Activated naive CD4-positive, alpha-beta T cell treated with anti-CD3 and anti-CD28 coated beads for 36 hours (primary cell): ENCODE measurements around the gene TMEM232. TPM values are rescaled to one million over a fixed set of nuclear protein-coding genes. Genes with fewer than 3 reads are reported as not detected.
"Not testable (repeated sequence)": the region's sequence is repeated elsewhere in the genome, so short reads cannot be mapped to it uniquely, and the experiment has no call there.

Experiments used
- CTCF ChIA-PET: fragments of 350-600 bp; sonication (Branson Sonifier 250); formaldehyde crosslinking; loops from one replicate; lab custom pipeline; 2021; ENCODE audit warnings: antibody characterized with exemption; lab: Charles Lee
- DNase-seq: peaks from one replicate; pipeline ENCODE4 v3.0.0-alpha.2; 2020
- H3K27ac Mint-ChIP-seq: one replicate; pipeline ENCODE4 v1.8.0; 2021; ENCODE audit warnings: mild to moderate bottlenecking, mixed read lengths
- H3K27me3 Mint-ChIP-seq: one replicate; pipeline ENCODE4 v1.8.0; 2021; ENCODE audit warnings: low read depth, mixed read lengths
- H3K36me3 Mint-ChIP-seq: one replicate; pipeline ENCODE4 v1.8.0; 2021; ENCODE audit warnings: low read depth, mixed read lengths
- H3K4me1 Mint-ChIP-seq: one replicate; pipeline ENCODE4 v1.8.0; 2021; ENCODE audit warnings: low read depth, mixed read lengths
- H3K4me3 Mint-ChIP-seq: one replicate; pipeline ENCODE4 v1.8.0; 2021; ENCODE audit warnings: mild to moderate bottlenecking, moderate library complexity, mixed read lengths
- H3K9me3 Mint-ChIP-seq: one replicate; pipeline ENCODE4 v1.8.0; 2021; ENCODE audit warnings: mixed read lengths
- intact Hi-C: fragments of 100-400 bp; cut with micrococcal nuclease; formaldehyde crosslinking; loops from one replicate; pipeline ENCODE4 v1.15.1; 2023
- total RNA-seq, 2 experiments: library from RNA; stranded (reverse); gene quantifications; one replicate each; pipeline ENCODE4 v1.2.3, GENCODE V29; 2021

TMEM232 gene
- total RNA-seq, 2 experiments from 2014 or later = 0.31 to 0.86 TPM

DNA sequence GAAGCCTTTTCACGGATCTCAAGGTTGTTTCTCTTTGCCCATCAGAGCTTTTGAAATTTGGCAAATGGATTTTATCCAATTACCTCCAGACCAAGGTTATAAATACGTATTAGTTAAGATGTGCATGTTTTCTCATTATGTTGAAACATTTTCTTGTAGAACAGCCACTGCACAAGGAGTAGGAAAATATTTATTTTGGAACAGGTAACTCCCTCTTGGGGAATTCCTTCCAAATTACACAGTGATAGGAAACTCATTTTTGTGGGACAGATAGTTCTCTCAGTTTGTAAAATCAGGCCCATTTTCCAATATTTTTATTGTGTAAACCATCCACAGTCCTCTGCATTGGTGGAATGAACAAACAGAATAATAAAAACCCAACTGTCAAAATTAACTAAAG, 23.0 kb downstream of the TMEM232 start:
- Mint-ChIP-seq H3K4me1 (peaks cover 7% of the 10 kb centered on the region), H3K36me3 (no peaks in the 10 kb centered on the region), H3K9me3 (no peaks in the 10 kb centered on the region), H3K27ac (no peak overlapping the region), H3K27me3 (peaks cover 7% of the 10 kb centered on the region), H3K4me3 (no peak overlapping the region)
- DNase-seq = no peak
- intact Hi-C loops = no loop called here
- CTCF ChIA-PET = interaction anchor here (1.3 kb wide), 1 partner anchor 9 kb away, joined by 3 read pairs; no protein-coding TSS in a partner anchor

DNA sequence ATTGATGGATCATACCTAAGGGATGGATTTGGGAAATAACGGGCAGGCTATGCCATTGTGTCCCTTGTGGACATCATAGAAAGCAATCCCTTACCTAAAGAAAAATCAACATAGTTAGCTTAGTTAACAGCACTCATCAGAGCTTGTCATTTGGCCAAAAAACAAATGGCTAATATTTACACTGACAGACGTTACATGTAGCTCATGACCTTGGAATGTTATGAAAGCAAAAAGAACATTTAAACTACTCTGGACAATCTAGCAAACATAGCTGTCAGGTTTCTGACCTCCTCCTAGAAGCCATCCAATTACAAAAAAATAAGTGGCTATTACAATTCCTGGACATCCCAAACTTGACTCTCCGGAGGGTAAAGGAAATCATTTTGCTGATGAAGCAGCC, 23.8 kb downstream of the TMEM232 start:
- Mint-ChIP-seq H3K4me1 (peaks cover 7% of the 10 kb centered on the region), H3K27me3 (peaks cover 9% of the 10 kb centered on the region), H3K36me3 (no peaks in the 10 kb centered on the region), H3K4me3 (no peak overlapping the region), H3K9me3 (no peaks in the 10 kb centered on the region), H3K27ac (no peak overlapping the region)
- intact Hi-C loops = no loop called here
- CTCF ChIA-PET = interaction anchor here (0.6 to 1.3 kb wide), 2 partner anchors 9 to 30 kb away, joined by 3 read pairs; no protein-coding TSS in a partner anchor
- no peak for DNase-seq

DNA sequence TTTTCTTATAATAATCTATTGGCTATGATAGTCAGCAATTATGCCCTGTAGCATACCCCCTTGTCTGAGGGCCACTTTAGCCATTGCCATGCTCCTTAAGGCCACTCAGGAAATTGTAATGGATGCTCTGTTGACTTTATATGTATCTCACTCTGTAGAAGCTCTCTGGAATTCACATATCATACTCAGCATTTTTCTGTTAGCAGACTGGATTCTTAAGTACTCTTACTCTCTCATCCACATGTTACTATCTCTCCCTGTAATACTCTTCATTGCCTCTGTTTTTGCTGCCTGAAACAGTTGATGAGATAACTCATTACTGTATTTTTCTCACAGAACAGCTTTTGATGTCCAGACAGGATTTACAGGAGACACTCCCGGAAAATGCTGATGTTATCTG, 24.2 kb downstream of the TMEM232 start:
- H3K27ac Mint-ChIP-seq = no peak overlapping the region
- peaks cover 9% of the 10 kb centered on the region for H3K27me3 Mint-ChIP-seq

DNA sequence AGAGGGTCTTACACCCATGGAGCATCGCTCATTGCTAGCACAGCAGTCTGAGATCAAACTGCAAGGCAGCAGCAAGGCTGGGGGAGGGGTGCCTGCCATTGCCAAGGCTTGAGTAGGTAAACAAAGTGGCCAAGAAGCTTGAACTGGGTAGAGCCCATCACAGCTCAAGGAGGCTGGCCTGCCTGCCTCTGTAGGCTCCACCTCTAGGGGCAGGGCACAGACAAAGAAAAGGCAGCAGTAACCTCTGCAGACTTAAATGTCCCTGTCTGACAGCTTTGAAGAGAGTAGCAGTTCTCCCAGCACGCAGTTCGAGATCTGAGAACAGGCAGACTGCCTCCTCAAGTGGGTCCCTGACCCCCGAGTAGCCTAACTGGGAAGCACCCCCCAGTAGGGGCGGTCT, 33.8 kb downstream of the TMEM232 start:
- H3K4me1 Mint-ChIP-seq, H3K9me3 Mint-ChIP-seq, intact Hi-C loops, CTCF ChIA-PET, H3K4me3 Mint-ChIP-seq, H3K27me3 Mint-ChIP-seq, DNase-seq, H3K36me3 Mint-ChIP-seq, H3K27ac Mint-ChIP-seq: not testable (repeated sequence)

More for the DNA sequence above, 24.2 kb downstream of the TMEM232 start:
- no peak overlapping the region for H3K4me3 Mint-ChIP-seq
- CTCF ChIA-PET = interaction anchor here (0.6 to 1.3 kb wide), 2 partner anchors 10 to 29 kb away, joined by 3 read pairs; no protein-coding TSS in a partner anchor
- H3K9me3 Mint-ChIP-seq = no peaks in the 10 kb centered on the region
- no peak for DNase-seq
- H3K4me1 Mint-ChIP-seq = peaks cover 7% of the 10 kb centered on the region
- intact Hi-C loops = no loop called here
- H3K36me3 Mint-ChIP-seq = no peaks in the 10 kb centered on the region

DNA sequence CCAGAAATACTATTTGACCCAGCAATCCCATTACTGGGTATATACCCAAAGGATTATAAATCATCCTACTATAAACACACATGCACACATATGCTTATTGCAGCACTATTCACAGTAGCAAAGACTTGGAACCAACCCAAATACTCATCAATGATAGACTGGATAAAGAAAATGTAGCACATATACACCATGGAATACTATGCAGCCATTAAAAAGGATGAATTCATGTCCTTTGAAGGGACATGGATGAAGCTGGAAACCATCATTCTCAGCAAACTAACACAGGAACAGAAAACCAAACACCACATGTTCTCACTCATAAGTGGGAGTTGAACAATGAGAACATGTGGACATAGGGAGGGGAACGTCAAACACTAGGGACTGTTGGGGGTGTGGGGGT, 35.9 kb downstream of the TMEM232 start:
- CTCF ChIA-PET, H3K27ac Mint-ChIP-seq, H3K27me3 Mint-ChIP-seq, H3K4me1 Mint-ChIP-seq, intact Hi-C loops, DNase-seq, H3K4me3 Mint-ChIP-seq, H3K9me3 Mint-ChIP-seq, H3K36me3 Mint-ChIP-seq: not testable (repeated sequence)

DNA sequence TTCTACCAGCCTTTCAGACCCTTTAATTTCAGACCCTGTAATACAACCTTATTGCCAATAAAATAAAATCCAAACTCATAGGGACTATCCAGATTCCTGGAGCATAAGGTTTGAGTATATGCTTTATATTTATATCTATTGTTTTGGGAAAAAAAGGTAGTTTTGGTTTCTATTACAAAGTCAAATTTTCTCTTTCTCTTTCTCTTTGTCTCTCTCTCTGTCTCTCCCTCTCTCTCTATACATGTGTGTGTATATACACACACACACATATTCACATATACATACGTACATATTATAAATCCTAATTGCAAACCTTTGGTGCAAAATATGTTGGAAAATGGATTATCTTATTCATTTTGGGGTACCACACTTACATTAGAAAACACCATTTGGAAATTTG, 39.0 kb downstream of the TMEM232 start:
- Mint-ChIP-seq H3K9me3 (peaks cover 1% of the 10 kb centered on the region), H3K4me3 (no peak overlapping the region), H3K27ac (no peak overlapping the region), H3K4me1 (peaks cover 3% of the 10 kb centered on the region), H3K36me3 (no peaks in the 10 kb centered on the region), H3K27me3 (peaks cover 2% of the 10 kb centered on the region)
- no peak for DNase-seq
- CTCF ChIA-PET = no interaction called here
- intact Hi-C loops = no loop called here

DNA sequence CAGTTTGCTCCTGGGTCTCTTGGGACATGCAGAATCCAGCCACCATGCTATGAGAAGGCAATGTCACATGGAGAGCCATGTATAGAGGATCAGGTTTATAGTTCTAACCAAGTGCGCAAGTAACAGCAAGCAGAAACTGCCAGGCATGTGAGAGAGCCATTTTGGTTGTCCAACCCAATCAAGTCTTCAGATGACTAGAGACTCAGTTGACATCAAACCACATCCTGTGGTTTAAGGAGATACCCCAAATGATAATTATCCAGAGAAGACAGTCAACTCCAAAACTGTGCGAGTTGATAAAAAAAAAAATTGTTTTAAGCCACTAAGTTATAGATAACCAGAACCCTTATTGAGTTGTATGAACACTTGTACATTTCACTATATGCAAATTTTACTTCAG, 40.2 kb downstream of the TMEM232 start:
- Mint-ChIP-seq H3K36me3 (no peaks in the 10 kb centered on the region), H3K27ac (no peak overlapping the region), H3K9me3 (no peaks in the 10 kb centered on the region), H3K27me3 (peaks cover 2% of the 10 kb centered on the region), H3K4me1 (peaks cover 3% of the 10 kb centered on the region), H3K4me3 (no peak overlapping the region)
- CTCF ChIA-PET = no interaction called here
- intact Hi-C loops = no loop called here
- DNase-seq = no peak

DNA sequence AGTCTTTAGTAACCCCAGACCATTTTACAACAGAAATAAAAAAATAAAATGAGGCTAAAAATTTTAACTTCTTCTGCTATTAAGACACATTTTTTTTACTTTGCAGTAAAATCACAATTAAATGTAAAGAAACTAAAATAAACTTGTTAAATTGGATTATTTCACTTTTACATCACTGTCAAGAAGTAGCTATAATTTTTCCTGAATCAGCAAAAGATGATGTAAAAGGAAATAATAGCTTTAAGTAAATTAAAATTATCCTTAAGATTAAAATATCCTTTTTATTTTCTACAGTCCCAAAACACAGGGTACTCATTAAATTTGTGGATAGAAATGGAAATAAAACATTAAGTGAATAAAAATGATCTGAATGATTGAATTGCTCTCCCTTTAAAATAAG, 44.5 kb downstream of the TMEM232 start:
- Mint-ChIP-seq H3K27me3 (peaks cover 6% of the 10 kb centered on the region), H3K27ac (no peak overlapping the region), H3K9me3 (no peaks in the 10 kb centered on the region), H3K36me3 (no peaks in the 10 kb centered on the region), H3K4me3 (no peak overlapping the region), H3K4me1 (peaks cover 3% of the 10 kb centered on the region)
- DNase-seq = no peak
- CTCF ChIA-PET = interaction anchor here (0.6 kb wide), 1 partner anchor 9 kb away, joined by 3 read pairs; no protein-coding TSS in a partner anchor
- intact Hi-C loops = no loop called here

DNA sequence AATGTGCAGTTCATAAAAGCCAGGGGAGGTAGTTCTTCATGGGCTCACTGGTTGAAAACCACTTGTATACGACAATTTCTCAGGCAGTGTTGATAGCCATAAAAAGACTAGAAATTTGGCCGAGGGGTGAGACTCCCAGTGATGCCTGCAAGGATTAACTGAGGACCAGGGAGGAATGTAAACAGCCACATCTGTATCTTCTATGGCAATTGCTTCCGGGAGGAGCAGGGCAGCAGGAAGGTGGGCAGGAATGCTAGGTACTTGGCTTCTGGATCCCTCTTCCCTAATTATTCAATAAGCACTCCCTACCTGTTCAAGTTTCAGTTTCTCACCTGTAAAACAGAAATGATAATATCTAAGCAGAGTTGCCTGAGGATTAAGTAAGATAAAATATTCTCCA, 45.4 kb downstream of the TMEM232 start:
- no peak overlapping the region for H3K27ac Mint-ChIP-seq
- CTCF ChIA-PET = no interaction called here

DNA sequence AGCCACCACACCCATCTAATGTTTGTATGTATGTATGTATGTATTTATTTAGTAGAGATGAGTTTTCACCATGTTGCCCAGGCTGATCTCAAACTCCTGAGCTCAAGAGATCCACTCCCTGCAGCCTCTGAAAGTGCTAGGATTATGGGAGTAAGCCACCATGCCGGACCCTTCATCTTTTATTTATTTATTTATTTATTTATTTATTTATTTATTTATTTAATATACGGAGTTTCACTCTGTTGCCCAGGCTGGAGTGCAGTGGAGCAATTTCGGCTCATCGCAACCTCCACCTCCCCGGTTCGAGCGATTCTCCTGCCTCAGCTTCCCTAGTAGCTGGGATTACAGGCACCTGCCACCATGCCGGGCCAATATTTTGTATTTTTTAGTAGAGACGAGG, 49.9 kb downstream of the TMEM232 start:
- H3K4me3 Mint-ChIP-seq, H3K27ac Mint-ChIP-seq, CTCF ChIA-PET, DNase-seq, H3K27me3 Mint-ChIP-seq, H3K9me3 Mint-ChIP-seq, H3K4me1 Mint-ChIP-seq, intact Hi-C loops, H3K36me3 Mint-ChIP-seq: not testable (repeated sequence)

More for the DNA sequence above, 45.4 kb downstream of the TMEM232 start:
- no peak for DNase-seq
- Mint-ChIP-seq H3K9me3 (no peaks in the 10 kb centered on the region), H3K27me3 (peaks cover 6% of the 10 kb centered on the region), H3K36me3 (no peaks in the 10 kb centered on the region), H3K4me1 (peaks cover 1% of the 10 kb centered on the region), H3K4me3 (no peak overlapping the region)
- intact Hi-C loops = no loop called here

DNA sequence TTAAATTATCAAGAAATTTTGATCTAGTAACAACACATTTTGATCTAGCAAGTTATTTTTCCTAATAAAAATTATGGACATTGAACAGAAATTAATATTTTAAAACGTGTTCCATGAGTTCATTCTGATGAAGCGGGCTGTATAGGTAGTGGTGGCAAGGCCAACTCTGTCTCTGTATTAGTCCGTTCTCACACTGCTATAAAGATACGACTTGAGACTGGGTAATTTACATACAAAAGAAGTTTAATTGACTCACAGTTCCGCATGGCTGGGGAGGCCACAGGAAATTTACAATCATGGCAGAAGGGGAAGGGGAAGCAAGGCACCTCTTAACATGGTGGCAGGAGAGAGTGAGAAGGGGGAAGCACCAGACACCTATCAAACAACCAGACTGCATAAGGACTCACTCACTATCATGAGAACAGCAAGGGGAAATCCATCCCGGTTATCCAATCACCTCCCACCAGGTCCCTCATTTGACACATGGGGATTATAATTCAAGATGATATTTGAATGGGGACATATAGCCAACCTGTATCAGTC, 61.2 kb downstream of the TMEM232 start:
- H3K4me1 Mint-ChIP-seq = no peaks in the 10 kb centered on the region
- no peak overlapping the region for H3K4me3 Mint-ChIP-seq
- CTCF ChIA-PET = no interaction called here
- H3K27me3 Mint-ChIP-seq = peaks cover 2% of the 10 kb centered on the region
- no peak overlapping the region for H3K27ac Mint-ChIP-seq
- no peak for DNase-seq
- H3K9me3 Mint-ChIP-seq = no peaks in the 10 kb centered on the region
- no peaks in the 10 kb centered on the region for H3K36me3 Mint-ChIP-seq
- intact Hi-C loops = no loop called here

DNA sequence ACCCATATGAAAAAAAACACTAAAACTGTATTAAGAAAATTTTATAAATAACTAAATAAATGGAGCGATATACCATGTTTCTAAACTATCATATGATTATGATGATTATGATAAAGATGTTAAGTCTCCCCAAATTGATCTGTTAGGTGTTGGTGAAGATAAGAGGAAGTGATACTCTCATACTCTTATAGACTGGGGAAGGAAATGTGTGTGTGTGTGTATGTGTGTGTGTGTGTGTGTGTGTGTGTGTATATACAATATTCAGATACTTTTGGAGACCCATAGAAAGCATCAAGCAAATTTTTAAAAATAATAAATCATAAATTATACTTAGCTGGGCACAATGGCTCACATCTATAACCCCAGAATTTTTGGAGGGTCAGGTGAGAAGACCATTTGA, 62.9 kb downstream of the TMEM232 start:
- H3K4me3 Mint-ChIP-seq = no peak overlapping the region
- no peaks in the 10 kb centered on the region for H3K36me3 Mint-ChIP-seq
- DNase-seq = no peak
- no peaks in the 10 kb centered on the region for H3K9me3 Mint-ChIP-seq
- intact Hi-C loops = no loop called here
- H3K4me1 Mint-ChIP-seq = peaks cover 9% of the 10 kb centered on the region
- H3K27me3 Mint-ChIP-seq = no peaks in the 10 kb centered on the region
- H3K27ac Mint-ChIP-seq = no peak overlapping the region
- CTCF ChIA-PET = no interaction called here

DNA sequence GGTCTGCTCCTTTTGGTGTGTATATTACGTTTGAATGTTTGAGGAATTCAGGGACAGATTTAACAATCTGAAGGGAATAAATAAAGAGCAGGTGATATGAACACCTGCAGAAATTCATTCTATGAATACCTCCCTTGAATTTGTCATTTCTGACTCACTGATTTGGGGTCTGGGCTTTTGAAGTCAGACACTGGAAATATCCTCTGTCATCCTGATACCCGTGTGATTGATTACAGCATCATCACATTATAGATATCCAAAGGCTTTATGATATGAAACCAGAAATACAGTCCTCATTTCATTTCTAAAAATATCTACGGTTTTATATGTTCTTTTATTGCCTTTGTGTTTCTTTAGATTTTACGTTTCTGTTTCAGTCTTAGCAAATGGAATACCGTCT, 68.5 kb downstream of the TMEM232 start:
- intact Hi-C loops = no loop called here
- H3K27ac Mint-ChIP-seq = no peak overlapping the region
- CTCF ChIA-PET = no interaction called here
- H3K36me3 Mint-ChIP-seq = no peaks in the 10 kb centered on the region
- H3K4me3 Mint-ChIP-seq = no peak overlapping the region
- DNase-seq = no peak
- H3K27me3 Mint-ChIP-seq = no peaks in the 10 kb centered on the region
- H3K9me3 Mint-ChIP-seq = peaks cover 2% of the 10 kb centered on the region
- H3K4me1 Mint-ChIP-seq = peaks cover 19% of the 10 kb centered on the region
